Ecto neural progenitor cell (in vitro differentiated cells): Measurements from ENCODE around the gene NFATC1.

ENCODE experiments used
- DNase-seq: peaks from one replicate; pipeline ENCODE4 v3.0.0-alpha.2; 2018; ENCODE audit warnings: low spot score

The NFATC1 gene

DNA sequence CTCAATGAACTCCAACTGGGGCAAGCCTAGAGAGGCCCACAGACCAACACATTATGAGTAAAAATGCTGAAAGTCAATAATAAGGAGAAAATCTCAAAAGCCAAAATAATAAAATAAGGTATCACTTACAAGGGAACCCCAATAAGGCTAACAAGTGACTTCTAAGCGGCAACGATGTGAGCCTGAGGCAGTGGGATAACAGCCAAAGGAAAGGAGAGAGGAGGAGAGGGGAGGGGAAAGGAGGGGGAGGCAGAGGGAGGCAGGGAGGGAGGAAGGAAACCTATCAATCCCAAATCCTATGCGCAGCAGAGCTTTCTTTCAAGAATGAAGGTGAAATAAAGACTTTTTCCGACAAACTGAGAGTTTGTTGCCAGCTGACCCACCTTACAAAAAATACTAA, 6.0 kb upstream of the NFATC1 start:
- no peak for DNase-seq

DNA sequence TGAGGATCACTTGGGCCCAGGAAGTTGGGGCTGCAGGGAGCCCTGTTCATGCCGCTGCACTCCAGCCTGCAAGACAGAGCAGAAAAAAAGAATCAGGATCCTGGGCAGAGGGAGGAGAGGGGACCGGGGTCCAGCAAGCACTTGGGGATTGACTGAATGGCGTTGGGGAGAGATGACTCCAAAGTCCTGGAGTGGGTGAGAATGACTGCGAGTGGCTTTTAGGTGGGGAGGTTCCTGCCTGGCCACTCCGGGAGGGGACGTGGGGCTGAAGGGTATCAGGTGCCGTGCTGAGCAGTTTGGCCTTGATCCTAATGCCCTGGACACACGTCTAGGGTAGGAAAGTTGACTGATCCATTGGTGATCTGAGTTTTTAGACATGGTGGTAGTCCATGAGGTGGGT, 3.5 kb upstream of the NFATC1 start:
- DNase-seq = no peak

DNA sequence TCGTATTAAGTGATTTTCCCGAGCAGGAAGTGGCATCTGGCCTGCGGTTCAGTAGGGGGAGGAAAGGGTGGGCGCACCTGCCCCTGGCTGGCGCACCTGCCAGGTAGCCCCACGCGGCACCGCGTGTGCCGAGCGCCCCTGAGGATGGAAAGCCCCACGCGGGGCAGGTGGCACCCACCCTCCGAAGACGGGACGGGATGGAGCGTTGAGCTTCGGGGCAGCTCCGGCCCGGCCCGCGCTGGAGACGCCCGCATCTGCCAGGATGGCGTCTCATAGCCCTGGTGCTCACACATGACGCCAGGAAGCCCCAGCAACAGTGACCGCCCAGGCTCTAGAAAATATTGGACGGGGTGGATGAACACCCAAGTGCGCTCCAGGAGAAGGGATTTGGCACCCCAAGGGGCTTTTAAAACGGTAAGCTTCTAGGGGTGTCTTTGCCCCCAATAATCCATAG, 2.5 kb upstream of the NFATC1 start:
- DNase-seq = no peak

DNA sequence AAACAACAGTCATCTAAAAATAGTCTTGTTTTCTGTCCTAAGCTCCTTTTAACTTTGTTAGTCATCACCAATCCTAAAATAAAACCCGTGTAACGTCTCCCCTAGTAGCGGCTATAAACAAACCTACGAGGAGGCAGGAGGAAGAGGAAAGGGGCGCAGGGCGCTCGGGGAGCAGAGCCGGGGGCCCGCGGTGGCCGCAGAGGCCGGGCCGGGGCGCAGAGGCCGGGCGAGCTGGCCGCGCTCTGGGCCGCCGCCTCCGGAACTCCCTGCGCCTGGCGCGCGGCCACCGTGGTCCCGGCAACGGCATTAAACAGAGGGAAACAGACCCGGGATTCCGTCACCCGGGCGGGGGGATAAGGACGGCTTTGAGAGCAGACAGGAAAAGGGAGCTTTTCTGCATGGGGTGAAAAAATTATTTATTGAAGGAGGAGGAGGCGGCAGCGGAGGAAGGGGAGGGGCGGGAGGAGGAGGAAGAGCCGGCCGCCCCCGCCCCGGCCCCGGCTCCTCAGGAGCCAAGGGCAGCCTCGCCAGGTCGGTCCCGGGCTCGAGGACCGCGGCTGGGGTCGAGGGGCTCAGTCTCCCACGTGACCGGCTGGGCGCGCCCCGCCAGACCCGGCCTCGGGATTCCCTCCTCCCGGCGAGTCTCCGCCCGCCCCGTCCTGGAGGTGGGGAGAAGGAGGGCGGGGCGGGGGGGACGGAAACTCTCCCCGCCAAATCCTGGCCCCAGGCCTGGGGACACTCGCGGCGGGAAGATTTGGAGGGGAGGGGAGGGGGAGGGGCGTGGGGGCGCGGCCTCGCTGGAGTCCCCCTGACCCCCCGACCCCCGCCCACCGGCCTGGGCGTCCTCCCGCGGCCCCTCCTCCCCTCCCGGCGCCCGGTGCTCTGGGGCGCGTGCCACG, 1.8 kb upstream of the NFATC1 start:
- no peak for DNase-seq

DNA sequence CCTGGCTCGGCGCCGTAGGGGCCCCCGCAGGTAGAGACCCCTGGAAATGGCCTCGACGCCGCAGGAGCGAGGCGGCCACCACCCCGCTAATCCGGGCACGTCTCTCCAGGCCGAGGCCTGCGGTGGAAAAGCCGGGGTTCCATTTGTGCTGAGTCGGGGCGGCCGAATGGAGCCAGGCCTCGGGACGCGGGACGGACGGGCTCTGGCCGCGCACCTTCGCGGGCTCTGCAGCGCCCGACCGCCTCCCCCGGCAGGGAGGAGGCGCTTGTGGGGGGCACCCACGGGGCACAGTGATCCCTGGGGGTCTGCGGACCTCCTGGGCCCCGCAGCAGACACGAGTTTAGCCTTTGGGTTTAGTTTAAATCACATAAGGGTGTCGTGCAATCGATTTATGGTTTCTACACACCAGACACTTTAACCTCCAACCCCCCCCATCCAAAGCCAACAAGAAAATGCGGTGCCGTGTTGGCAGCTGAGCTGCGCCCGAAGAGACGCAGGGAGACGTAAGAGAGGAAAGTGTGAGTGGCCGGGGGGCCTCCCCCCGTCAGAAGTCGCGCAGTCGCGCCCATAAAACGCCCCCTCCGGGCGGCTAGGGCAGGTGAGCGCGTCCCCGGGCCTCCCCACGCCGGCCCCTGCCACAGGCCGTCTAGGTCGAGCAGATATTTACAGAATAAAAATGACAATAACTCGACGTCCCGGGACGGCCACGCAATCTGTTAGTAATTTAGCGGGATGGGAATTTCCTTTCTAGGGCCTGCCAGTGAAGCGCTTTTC, 1.0 kb upstream of the NFATC1 start:
- no peak for DNase-seq

DNA sequence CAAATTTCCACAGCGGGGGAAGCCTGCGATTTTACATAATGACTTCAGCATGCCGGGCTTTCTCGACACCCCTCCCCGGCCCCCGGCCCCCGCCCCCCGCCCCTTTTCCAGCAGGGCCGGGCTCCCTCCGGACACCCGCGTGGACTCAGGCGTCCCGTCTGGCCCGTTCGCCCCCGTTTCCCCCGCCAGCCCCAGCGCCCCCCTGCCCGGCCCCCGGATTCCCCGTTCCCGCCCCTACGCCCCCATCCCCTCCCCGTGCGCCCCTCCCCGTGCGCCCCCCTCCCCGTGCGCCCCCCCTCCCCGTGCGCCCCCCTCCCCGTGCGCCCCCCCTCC, 456 bp upstream of the NFATC1 start:
- DNase-seq = no peak

DNA sequence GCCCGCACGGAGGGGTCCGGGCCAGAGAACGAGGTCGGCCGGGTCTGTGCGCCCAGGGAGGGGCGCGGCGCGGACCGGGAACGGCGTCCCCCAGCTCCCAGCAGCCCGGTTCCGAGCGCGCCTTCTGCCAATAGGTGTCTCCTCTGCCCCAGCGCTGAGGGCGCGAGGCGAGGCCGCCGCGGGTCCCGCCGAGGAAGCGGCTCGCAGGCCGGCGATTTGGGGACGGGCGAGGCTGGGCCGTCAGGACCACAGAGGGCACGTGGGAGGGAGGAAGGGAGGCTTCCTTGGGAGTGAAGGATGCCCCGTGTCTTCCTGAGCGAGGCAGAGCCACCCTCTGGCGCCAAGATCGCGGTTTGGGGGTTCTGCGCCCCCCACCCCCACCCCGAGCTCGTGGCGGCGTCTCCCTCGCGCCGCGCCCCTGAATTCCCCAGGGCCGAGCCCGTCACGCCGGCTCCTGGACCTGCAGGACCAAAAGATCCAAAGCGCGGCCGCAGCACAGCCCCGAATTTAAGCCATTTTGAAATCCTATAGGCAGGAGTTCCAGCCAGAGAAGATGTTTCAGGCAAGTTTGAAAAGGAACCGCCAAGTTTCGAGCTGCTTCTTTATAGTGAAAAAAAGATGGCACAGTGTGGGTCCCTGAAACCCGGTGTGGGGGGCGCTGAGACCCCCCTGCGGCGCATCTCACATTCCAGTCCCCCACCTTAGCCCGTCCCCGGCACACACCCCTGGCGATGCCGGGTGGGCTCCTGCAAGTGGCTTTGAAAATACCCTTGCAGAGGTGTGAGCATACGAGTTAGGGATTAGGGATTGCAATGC, 909 bp downstream of the NFATC1 start:
- DNase-seq = peak; percentile 74

DNA sequence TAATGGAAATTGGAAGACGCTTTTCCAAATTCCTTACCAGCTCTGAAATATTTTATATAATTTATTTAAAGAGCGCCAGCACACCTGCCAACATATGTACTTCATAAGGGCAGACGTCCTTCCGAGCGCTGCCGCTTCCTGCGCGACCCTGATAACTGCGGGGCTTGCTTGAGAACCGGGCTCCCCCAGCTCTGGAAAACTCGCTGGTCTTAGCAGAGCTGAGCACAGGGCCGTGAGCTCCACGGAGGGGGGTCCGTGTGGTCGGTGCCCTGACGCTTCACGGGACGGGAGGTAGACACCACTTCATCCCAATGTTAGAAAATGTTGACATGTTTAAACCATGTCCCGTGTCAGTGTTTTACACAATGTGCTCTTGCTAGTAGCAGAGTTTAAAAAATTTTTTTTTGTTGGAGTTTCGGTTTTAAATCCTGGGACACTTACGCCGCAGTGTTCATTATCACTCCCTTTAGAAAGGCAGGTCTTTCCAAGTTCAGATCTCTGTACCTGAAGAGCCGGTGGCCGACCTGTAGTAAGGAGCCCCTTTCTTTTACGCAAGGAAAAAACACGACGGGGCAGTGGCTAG, 1.6 kb downstream of the NFATC1 start:
- DNase-seq = no peak

DNA sequence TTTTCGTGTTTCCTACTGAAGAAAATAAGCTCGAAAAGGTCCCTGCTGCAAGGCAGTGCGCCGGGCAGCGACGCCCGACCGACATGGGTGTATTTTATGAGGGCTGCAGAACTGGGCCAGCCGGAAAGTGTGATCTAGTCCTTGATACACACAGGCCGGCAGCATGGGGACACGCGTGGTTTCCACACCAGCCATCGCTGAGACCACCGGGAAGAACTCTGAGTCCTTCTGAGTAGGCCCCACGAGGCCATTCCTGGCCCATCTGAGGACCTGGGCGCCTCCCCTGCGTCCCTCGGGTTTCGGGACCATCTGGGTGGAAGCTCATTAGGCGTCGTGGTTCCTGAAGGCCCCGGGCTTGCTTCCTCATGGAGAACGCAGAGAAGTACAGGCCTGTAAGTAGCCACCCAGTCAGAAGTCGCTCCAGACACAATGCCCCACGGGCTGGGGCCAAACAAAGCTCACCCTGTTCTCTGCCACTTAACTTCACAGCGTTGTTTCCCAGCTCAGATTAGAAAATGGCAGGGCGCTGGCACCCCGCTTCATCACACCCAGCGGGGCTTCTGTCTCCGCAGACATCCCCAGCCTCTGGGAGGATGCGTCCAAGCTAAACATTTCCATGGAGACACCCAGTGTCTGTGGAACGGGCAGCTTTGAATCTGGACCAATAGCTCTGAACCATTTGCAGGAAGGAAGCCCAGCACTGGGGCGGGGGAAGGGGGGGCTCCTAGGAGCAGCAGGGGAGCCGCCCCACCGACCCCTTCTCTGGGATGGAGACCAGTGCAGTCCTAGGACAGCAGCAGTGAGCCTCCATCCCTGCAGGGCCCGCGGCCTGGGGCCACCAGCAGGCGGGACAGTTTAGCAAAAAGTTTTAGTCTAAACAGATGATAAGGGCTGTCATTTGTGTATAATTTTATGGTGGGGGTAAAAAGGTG, 2.4 kb downstream of the NFATC1 start:
- DNase-seq = no peak

DNA sequence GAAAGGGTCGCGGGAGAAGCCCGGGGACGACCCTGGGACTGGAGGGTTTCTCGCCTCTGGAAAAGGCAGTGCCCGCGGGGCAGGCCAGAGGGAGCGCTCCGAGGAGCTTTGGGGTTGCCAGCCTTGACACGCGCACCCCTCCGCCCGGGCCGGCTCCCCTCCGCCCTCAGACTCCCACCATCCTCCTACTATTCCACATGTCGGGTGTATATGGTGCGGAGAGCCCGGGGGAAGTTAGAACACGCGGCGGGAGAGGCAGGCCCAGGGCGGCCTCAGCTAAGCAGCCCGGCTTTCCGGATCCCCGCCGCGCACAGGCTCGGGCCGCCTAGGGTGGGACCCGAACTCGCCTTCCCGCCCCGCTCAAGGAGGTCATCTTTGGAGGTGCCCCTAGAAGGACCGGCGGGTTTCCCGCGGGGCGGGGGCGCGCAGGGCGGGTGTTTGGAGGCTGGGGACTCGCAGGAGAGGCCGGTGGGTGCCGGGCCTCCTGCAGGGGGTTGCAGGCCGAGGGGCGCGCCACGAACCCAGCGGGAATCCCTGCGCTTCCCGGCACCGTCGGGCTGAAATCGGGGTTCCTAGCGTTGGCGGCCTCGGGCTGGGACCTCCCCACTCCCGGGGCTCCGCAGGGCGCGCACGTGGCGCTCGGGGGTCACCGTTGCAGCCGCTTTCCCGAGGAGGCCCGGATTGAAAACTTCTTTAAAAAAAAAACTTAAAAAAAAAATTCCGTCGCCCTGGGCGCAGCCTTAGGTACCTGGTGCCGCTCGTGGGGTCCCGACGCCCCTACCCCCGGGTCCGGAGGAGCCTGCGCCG, 3.7 kb downstream of the NFATC1 start:
- DNase-seq = peak; percentile 56

DNA sequence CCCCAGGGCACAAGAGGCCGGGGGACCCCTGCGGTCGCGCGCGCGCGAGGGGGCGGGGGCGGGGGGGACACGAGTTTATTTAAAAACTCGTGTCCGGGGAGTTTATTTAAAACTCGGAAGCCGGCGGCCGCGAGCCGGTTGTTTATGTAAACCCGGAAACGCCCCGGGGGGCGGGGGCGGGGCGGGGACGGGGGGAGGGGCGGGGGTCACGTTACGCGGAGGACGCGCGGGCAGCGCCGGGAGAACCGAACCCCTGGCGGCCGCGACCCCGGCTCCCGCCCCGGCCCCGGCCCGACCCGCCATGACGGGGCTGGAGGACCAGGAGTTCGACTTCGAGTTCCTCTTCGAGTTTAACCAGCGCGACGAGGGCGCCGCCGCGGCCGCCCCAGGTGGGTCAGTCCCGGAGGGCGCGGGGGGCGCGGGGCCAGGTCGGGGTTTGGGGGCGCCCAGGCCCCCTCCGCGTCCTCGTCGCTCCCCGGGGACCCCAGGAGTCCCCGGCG, 4.4 kb downstream of the NFATC1 start:
- DNase-seq = peak; percentile 76

DNA sequence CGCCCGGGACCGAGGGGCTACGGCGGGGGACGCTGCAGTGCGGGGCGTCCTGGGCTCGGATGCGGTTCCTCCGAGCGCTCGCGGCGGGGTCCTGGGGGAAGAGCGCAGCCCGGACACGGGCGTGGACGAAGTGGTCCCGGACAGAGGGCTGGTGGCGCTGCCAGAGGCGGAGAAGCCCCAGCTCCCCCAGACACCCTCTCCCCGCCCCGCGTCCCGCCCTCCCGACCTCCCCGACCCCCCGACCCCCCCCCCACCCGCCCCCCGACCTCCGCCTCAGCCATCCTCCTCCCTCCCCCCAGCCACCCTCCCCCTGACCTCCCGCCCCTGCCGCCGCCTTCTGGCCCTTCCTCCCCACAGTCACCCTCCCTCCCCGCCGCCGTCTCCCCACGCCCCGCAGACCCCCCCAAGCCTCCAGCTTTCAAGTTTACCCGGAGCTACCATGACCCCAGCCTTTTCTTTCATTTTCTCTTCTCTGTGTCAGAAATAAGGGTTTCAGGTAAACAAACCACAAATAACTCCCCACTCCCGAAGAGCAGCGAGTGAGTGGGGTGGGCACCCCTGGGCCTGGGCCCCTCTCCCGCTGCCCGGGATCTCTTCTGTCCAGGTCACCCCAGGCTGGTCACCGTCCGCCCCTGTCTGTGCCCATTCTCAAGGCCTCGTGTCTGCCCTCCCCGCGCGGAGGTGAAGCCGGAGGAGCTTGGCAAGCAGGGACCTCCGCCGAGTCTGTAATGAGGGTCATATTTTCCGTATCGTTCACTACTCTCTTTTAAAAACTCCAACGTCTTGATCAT, 5.1 kb downstream of the NFATC1 start:
- DNase-seq = peak; percentile 50

DNA sequence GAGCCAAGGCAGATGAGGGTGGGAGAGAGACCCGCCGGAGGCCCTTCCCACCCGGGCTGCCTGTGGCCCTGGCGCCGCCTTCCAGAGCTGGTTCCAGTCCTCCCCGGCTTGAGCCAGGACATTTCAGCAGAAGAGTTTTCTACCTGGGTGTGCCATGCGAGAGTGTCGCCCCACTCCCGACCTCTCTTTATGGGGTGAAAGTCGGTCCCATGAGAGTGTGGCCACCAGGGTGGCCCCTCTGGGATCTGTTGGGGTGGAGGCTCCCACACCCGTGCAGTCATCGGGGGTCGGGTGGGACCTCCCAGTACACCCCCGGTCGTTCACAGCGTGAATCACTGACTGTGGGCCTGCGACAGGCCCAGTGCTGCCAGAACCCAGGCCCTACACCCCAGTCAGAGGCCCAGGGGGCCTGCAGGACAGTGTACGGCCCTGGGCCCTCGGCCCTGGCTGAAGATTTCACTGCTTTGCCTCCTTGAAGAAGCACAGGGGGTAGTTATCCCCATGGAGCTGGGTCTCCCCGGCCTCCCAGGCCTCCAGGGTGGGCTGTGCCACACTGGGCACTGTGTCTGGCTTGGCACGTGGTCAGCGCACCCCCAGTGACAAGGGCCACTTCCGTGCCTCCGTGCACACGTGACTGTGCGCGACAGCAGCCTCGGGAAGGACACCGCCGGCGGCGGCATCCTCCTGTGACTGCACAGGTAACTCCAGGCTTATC, 5.9 kb downstream of the NFATC1 start:
- DNase-seq = peak; percentile 49

DNA sequence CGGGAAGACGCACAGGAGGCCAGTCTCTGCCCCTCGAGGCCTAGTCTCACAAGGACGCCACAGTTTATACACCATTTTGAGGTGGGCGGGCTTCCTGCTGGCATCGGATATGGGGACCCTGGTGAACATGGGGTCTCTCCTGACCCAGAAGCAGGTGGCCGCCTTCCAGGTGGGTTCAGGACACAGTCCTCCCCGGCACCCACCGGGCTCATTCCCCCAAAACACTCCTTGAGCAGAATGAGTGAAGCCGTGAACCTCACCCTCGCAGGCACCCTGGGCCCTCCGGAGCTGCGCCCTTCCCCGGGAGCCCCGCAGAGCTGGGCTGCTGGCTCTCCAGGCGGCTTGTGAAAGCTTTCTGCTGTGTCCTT, 6.5 kb downstream of the NFATC1 start:
- DNase-seq = no peak

DNA sequence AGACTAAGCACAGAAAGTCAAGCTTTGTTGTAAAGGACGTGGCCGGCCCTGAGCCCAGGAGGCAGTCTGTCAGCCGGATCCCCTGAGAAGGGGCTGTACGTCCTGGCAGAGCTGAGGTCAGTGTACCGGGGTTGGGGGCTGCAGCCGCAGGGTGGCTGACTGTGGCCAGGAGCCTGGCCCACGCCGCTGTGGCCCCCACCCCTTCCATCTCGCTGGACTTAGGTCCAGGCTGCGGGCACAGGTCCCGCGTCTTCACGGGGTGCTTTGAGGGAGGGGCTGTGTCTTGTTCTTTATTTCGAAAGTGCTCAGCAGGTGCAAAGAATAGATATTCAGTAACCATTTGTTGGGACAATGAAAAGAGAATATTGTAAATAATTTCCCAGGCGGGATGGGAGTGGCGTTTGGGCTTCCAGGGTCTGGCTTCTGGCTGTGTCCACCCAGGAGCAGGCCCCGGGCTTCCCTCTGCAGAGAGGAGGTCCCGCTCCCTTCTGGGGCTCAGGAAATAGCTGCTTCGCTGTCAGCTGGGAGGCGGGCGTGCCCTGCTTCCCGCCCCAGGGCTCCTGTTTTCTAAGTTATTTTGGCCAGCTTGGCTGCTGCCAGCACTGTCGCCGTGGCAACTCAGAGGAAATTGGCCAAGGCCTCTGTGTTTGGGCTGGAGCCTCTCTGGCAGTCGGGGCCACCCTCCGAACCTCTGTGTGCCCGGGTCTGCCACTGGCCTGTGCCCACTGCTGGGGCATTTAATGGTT, 7.4 kb downstream of the NFATC1 start:
- no peak for DNase-seq

DNA sequence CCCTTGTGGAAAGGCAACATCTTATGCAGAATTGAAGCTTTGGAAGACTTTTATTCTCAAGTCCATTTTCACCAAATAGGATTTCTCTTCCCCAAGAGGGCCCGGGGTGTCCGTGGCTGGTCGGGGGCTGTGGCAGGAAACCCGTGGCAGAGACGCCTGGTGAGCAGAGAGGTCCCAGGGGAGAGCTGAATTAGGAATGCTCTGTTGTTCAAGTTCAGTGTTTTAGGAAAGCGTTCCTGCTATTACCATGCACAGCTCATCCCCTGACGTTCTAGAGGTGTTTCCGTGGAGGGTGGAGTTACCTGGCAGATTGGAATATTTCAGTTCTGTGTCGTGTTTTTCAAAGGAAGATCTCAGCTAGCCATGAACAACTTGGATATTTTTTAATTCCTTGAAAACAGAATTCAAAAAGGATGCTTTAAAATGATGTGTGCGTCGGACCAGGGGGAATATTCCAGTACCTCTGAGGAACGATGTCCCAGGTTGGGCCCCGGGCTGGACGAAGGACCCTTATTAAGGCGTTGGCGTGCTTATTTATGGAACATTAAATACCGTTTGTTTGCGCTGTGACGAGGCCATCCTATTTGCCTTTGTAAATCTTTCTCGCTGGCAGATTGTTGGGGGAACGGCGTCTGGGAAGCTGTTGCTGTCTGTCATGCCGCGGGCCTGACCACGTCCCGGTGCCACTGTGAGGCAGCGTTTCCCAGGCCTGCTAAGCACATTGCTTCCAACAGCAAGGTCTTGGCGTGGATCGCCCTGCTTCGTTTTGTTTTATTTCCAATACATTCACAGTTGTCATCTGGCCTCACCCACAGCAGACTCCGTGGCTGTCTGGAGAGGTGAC, 8.2 kb downstream of the NFATC1 start:
- DNase-seq = no peak

DNA sequence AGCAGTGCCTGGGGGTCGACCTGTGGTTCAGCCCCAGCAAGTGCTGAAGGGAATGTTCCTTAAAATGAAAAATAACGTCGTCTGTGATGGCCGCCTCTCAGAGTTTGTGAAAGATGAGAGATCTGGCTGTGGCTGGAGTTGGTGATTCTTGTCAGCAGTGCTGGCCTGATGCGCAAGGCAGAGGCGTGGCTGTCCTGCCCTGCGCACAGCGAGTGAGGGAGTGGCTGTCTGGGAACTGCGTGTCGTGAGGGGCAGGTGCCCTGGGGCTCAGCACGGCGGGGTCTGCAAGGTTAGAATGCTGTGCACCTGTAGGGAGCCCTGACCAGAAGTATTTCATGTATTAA, 8.8 kb downstream of the NFATC1 start:
- no peak for DNase-seq
